ENCODE measurements around the gene KLHL22. TPM values are rescaled to one million over a fixed set of nuclear protein-coding genes. Genes with fewer than 3 reads are reported as not detected.

KLHL22 gene
- total RNA-seq, 1 donor from 2014 or later = 14.3 TPM

- H3K4me1 ChIP-seq = no peaks in the 10 kb centered on the region
- no peaks in the 10 kb centered on the region for H3K79me2 ChIP-seq (ENCODE audit: low read depth)
- Mint-ChIP-seq H3K4me1 (peaks cover 17% of the 10 kb centered on the region), H3K27ac (no peak overlapping the region), H3K4me3 (no peak overlapping the region), H3K27me3 (ENCODE audit: insufficient read depth, low read depth) (peaks cover 31% of the 10 kb centered on the region), H3K36me3 (peaks cover 8% of the 10 kb centered on the region), H3K9me3 (peaks cover 2% of the 10 kb centered on the region)
- H2AFZ ChIP-seq (replicated peaks) = no peak overlapping the region
- TF ChIP-seq EZH2 (IDR thresholded peaks at IDR 0.05) = no peak
- no peak for TF ChIP-seq EZH2phosphoT487 (IDR thresholded peaks at IDR 0.05)
- TF ChIP-seq CTCF (IDR thresholded peaks at IDR 0.05) = no peak
- no peaks in the 10 kb centered on the region for H3K9me3 ChIP-seq (ENCODE audit: low read depth)
- H3K4me2 ChIP-seq = no peak overlapping the region
- peaks cover 41% of the 10 kb centered on the region for H4K20me1 ChIP-seq (ENCODE audit: low read depth)
- H3K36me3 ChIP-seq = no peaks in the 10 kb centered on the region
- H3K4me3 ChIP-seq = no peak overlapping the region
- DNase-seq (ENCODE audit: low spot score) = no peak
- H3K9ac ChIP-seq = no peak overlapping the region
- H3K27ac ChIP-seq = no peak overlapping the region
- peaks cover 3% of the 10 kb centered on the region for H3F3A ChIP-seq (ENCODE audit: low read depth)
- H3K27me3 ChIP-seq = peaks cover 54% of the 10 kb centered on the region
Observed at GRCh38 chr22:20427104-20427944, 68.3 kb downstream of the KLHL22 start.

DNA sequence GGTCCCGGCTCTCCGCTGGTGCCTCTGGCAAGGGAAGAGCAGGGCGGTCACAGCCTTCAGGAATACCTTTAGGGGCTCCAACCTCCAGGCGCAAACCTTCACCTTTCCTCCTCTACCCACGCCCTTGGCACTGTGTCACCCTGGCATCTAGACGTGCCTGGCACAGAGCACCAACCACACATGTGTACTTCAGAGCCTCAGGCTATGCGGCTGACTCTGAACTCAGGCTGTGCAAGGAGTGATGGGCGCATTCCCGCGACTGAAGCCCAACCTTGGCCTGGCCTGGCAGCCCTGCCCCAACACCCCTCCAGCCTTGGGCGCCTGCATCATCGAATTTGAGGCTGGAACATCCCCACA, 69.4 kb downstream of the KLHL22 start:
- H3K4me3 Mint-ChIP-seq = no peak overlapping the region

GRCh38 chr22:20425566-20426258, 69.9 kb downstream of the KLHL22 start:
- Mint-ChIP-seq H3K4me3 (no peak overlapping the region), H3K27me3 (ENCODE audit: insufficient read depth, low read depth) (peaks cover 23% of the 10 kb centered on the region), H3K27ac (no peak overlapping the region), H3K4me1 (peaks cover 11% of the 10 kb centered on the region), H3K9me3 (peaks cover 2% of the 10 kb centered on the region), H3K36me3 (peaks cover 8% of the 10 kb centered on the region)
- H3K4me2 ChIP-seq = no peak overlapping the region
- H3F3A ChIP-seq (ENCODE audit: low read depth) = no peaks in the 10 kb centered on the region
- no peak for DNase-seq (ENCODE audit: low spot score)
- no peak overlapping the region for H3K9ac ChIP-seq
- H3K27me3 ChIP-seq = peaks cover 38% of the 10 kb centered on the region
- no peak overlapping the region for H2AFZ ChIP-seq (replicated peaks)
- no peak overlapping the region for H3K4me3 ChIP-seq
- no peaks in the 10 kb centered on the region for H3K79me2 ChIP-seq (ENCODE audit: low read depth)
- no peak for TF ChIP-seq CTCF (IDR thresholded peaks at IDR 0.05)
- TF ChIP-seq EZH2phosphoT487 (IDR thresholded peaks at IDR 0.05) = no peak
- no peak for TF ChIP-seq EZH2 (IDR thresholded peaks at IDR 0.05)
- H3K27ac ChIP-seq = no peak overlapping the region
- H3K4me1 ChIP-seq = no peaks in the 10 kb centered on the region
- H3K36me3 ChIP-seq = no peaks in the 10 kb centered on the region
- H4K20me1 ChIP-seq (ENCODE audit: low read depth) = peaks cover 25% of the 10 kb centered on the region
- no peaks in the 10 kb centered on the region for H3K9me3 ChIP-seq (ENCODE audit: low read depth)

More for the DNA sequence above, 69.4 kb downstream of the KLHL22 start:
- Histone ChIP-seq H3K9ac (no peak overlapping the region), H3K4me1 (no peaks in the 10 kb centered on the region), H3K9me3 (ENCODE audit: low read depth) (no peaks in the 10 kb centered on the region), H3K27me3 (peaks cover 44% of the 10 kb centered on the region), H3K4me2 (no peak overlapping the region), H3K79me2 (ENCODE audit: low read depth) (no peaks in the 10 kb centered on the region), H3K36me3 (no peaks in the 10 kb centered on the region), H3K4me3 (no peak overlapping the region), H2AFZ (replicated peaks) (no peak overlapping the region), H4K20me1 (ENCODE audit: low read depth) (peaks cover 30% of the 10 kb centered on the region), H3F3A (ENCODE audit: low read depth) (no peaks in the 10 kb centered on the region), H3K27ac (no peak overlapping the region)
- Mint-ChIP-seq H3K4me1 (peaks cover 11% of the 10 kb centered on the region), H3K27me3 (ENCODE audit: insufficient read depth, low read depth) (peaks cover 23% of the 10 kb centered on the region), H3K36me3 (peaks cover 8% of the 10 kb centered on the region), H3K9me3 (peaks cover 2% of the 10 kb centered on the region), H3K27ac (no peak overlapping the region)
- no peak for DNase-seq (ENCODE audit: low spot score)
- TF ChIP-seq EZH2 (IDR thresholded peaks at IDR 0.05) = no peak
- TF ChIP-seq CTCF (IDR thresholded peaks at IDR 0.05) = no peak
- TF ChIP-seq EZH2phosphoT487 (IDR thresholded peaks at IDR 0.05) = no peak
